ENCODE measurements around the gene IQSEC2.

IQSEC2 gene

DNA sequence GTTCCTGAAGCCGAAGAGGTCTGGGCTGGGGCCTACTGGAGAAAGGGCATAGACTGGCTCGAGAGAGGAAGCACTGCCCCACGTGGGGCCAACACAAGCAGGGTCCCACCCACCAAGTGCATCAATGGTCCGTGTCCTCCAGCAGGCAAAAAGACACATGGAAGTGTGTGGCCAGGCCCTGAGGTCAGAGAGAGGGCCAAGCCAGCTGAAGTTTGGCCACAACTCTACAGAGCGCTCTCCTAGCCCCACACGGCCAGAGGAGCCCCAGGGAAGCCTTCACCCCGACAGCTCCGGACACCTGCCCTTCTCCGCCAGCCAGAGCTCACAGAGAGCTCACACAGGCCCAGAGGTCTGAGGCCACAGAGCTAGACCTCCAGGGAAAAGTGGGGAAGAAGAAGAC is 47.8 kb downstream of the IQSEC2 start:
- Histone ChIP-seq H3K9me3 (ENCODE audit: low read length) (no peaks in the 10 kb centered on the region), H3K27me3 (ENCODE audit: insufficient read depth, low read length) (no peaks in the 10 kb centered on the region), H3F3A (ENCODE audit: insufficient read depth, low read length) (no peaks in the 10 kb centered on the region), H3K36me3 (ENCODE audit: insufficient read depth, low read length) (no peaks in the 10 kb centered on the region), H2AFZ (ENCODE audit: low read length) (no peak overlapping the region), H4K20me1 (ENCODE audit: insufficient read depth, low read length) (no peaks in the 10 kb centered on the region), H3K4me1 (ENCODE audit: insufficient read depth, low read length, severe bottlenecking) (no peaks in the 10 kb centered on the region), H3K9me2 (ENCODE audit: low read depth, low read length) (no peaks in the 10 kb centered on the region), H3K4me2 (ENCODE audit: low read length) (no peak overlapping the region), H3K9ac (ENCODE audit: low read length) (no peak overlapping the region), H3K27ac (ENCODE audit: low read depth, low read length, poor library complexity, severe bottlenecking) (no peak overlapping the region), H3K4me3 (ENCODE audit: low read depth, low read length, poor library complexity, severe bottlenecking) (no peak overlapping the region), H3K79me2 (ENCODE audit: insufficient read depth, low read length) (no peaks in the 10 kb centered on the region)
- no peak for TF ChIP-seq EZH2 (IDR thresholded peaks at IDR 0.05; ENCODE audit: borderline replicate concordance, low read length)
- TF ChIP-seq, protein P1, sequence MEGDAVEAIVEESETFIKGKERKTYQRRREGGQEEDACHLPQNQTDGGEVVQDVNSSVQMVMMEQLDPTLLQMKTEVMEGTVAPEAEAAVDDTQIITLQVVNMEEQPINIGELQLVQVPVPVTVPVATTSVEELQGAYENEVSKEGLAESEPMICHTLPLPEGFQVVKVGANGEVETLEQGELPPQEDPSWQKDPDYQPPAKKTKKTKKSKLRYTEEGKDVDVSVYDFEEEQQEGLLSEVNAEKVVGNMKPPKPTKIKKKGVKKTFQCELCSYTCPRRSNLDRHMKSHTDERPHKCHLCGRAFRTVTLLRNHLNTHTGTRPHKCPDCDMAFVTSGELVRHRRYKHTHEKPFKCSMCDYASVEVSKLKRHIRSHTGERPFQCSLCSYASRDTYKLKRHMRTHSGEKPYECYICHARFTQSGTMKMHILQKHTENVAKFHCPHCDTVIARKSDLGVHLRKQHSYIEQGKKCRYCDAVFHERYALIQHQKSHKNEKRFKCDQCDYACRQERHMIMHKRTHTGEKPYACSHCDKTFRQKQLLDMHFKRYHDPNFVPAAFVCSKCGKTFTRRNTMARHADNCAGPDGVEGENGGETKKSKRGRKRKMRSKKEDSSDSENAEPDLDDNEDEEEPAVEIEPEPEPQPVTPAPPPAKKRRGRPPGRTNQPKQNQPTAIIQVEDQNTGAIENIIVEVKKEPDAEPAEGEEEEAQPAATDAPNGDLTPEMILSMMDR (IDR thresholded peaks at IDR 0.05; ENCODE audit: low read length): no peak

DNA sequence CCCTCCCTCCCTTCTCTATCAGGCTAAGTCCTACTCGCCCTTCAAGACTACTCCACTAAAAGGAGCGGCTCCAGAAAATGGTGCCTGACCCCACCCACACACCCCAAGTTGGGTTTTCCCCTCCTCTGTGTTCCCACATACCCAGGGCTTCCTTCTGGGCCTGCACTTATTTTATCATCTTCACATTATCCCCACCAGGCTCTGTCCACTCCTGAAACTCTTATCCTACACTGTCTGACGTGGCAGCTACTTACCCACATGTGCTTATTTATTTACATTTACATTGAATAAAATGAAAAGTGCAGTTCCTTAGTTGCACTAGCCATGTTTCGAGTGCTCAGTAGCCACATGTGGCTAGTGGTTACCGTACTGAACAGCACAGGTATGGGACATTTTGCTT is 51.3 kb downstream of the IQSEC2 start:
- TF ChIP-seq, protein P1 (IDR thresholded peaks at IDR 0.05; ENCODE audit: low read length): no peak
- no peak for TF ChIP-seq EZH2 (IDR thresholded peaks at IDR 0.05; ENCODE audit: borderline replicate concordance, low read length)
- Histone ChIP-seq H4K20me1 (ENCODE audit: insufficient read depth, low read length) (no peaks in the 10 kb centered on the region), H3K4me3 (ENCODE audit: low read depth, low read length, poor library complexity, severe bottlenecking) (no peak overlapping the region), H3K9me3 (ENCODE audit: low read length) (no peaks in the 10 kb centered on the region), H3K9me2 (ENCODE audit: low read depth, low read length) (no peaks in the 10 kb centered on the region), H3K4me2 (ENCODE audit: low read length) (no peak overlapping the region), H3F3A (ENCODE audit: insufficient read depth, low read length) (no peaks in the 10 kb centered on the region), H3K27me3 (ENCODE audit: insufficient read depth, low read length) (no peaks in the 10 kb centered on the region), H3K9ac (ENCODE audit: low read length) (no peak overlapping the region), H3K79me2 (ENCODE audit: insufficient read depth, low read length) (no peaks in the 10 kb centered on the region), H3K4me1 (ENCODE audit: insufficient read depth, low read length, severe bottlenecking) (peaks cover 6% of the 10 kb centered on the region), H3K27ac (ENCODE audit: low read depth, low read length, poor library complexity, severe bottlenecking) (no peak overlapping the region), H3K36me3 (ENCODE audit: insufficient read depth, low read length) (no peaks in the 10 kb centered on the region), H2AFZ (ENCODE audit: low read length) (no peak overlapping the region)

DNA sequence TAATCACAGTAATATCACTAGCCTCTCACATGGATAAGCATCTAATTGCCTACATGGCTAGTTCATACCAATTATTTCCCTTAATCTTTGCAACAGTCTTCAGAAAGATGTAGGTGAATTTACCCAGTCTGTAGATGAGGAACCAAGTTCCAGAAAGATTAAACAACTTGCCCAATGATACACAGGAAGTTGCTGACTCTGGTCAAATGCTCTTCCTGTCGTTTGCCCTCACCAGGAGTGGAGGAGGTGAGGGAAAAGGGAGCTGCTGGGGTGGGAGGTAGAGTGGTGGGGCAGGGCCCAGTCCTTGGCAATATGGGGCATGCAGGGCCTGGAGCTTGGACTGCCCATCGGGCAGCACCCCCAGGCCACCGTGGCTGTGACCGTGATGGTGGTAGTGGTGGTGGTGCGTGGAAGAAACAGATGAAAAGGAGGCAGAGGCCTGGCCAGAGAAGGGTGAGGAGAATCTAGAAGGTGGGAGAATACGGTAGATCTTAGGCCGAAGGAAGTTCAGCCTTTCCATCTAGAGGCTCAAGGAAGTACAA is 54.1 kb downstream of the IQSEC2 start:
- H2AFZ ChIP-seq (ENCODE audit: low read length): no peak overlapping the region
- no peak overlapping the region for H3K4me2 ChIP-seq (ENCODE audit: low read length)
- no peaks in the 10 kb centered on the region for H3K27me3 ChIP-seq (ENCODE audit: insufficient read depth, low read length)

More for the DNA sequence above, 54.1 kb downstream of the IQSEC2 start:
- Histone ChIP-seq H3K36me3 (ENCODE audit: insufficient read depth, low read length) (no peaks in the 10 kb centered on the region; the same call in 1 of the 2 replicates), H3F3A (ENCODE audit: insufficient read depth, low read length) (no peaks in the 10 kb centered on the region), H3K27ac (ENCODE audit: low read depth, low read length, poor library complexity, severe bottlenecking) (no peak overlapping the region), H3K79me2 (ENCODE audit: insufficient read depth, low read length) (peaks cover 25% of the 10 kb centered on the region), H4K20me1 (ENCODE audit: insufficient read depth, low read length) (no peaks in the 10 kb centered on the region), H3K9ac (ENCODE audit: low read length) (no peak overlapping the region), H3K4me3 (ENCODE audit: low read depth, low read length, poor library complexity, severe bottlenecking) (no peak overlapping the region), H3K4me1 (ENCODE audit: insufficient read depth, low read length, severe bottlenecking) (peaks cover 24% of the 10 kb centered on the region), H3K9me3 (ENCODE audit: low read length) (no peaks in the 10 kb centered on the region), H3K9me2 (ENCODE audit: low read depth, low read length) (no peaks in the 10 kb centered on the region)
- TF ChIP-seq EZH2 (IDR thresholded peaks at IDR 0.05; ENCODE audit: borderline replicate concordance, low read length): no peak
- TF ChIP-seq, protein P1 (IDR thresholded peaks at IDR 0.05; ENCODE audit: low read length): no peak

All from OCI-LY1 (cell line).